ENCODE results near the gene SP100. TPM values are rescaled to one million over a fixed set of nuclear protein-coding genes. Genes with fewer than 3 reads are reported as not detected.

Gene SP100
- total and polyA plus RNA-seq, 2 of the 8 experiments (the other 6 are each of a cell fraction or from before 2014, with no cell fraction given) = 0.06 to 1.1 TPM

DNA sequence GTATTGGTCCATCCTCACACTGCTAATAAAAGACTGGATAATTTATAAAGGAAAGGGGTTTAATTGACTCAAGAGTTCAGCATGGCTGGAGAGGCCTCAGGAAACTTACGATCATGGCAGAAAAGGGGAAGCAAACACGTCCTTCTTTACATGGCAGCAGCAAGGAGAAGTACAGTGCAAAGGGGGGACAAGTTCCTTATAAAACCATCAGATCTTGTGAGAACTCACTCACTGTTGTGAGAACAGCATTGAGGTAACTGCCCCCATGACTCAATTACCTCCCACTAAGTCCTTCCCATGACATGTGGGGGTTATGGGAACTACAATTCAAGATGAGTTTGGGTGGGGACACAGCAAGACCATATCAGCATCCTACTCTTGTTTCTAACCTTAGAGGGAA, 37.0 kb downstream of the SP100 start (continued):
- TF ChIP-seq CHD7 (IDR thresholded peaks at IDR 0.05; ENCODE audit: insufficient replicate concordance, low read length) (no peak), SRF (IDR thresholded peaks at IDR 0.05; ENCODE audit: low read depth, low read length) (no peak), BACH1 (IDR thresholded peaks at IDR 0.05; ENCODE audit: low read length) (no peak), KDM1A (IDR thresholded peaks at IDR 0.05; ENCODE audit: borderline replicate concordance, low read length) (no peak), MAFK (IDR thresholded peaks at IDR 0.05; ENCODE audit: low read depth, low read length) (no peak), KDM5A (IDR thresholded peaks at IDR 0.05; ENCODE audit: low read length) (no peak), CTBP2 (IDR thresholded peaks at IDR 0.05; ENCODE audit: borderline replicate concordance, insufficient read depth, insufficient read length, low read length) (no peak), TBP (IDR thresholded peaks at IDR 0.05; ENCODE audit: low read depth, low read length) (no peak), TCF12 (IDR thresholded peaks at IDR 0.05; ENCODE audit: low read depth, low read length) (no peak), POLR2AphosphoS5 (IDR thresholded peaks at IDR 0.05; ENCODE audit: low read depth, low read length) (no peak), EP300 (IDR thresholded peaks at IDR 0.05; ENCODE audit: borderline replicate concordance in 1 of 2, low read depth in 2 of 2, low read length in 2 of 2) (no peak), CHD1 (IDR thresholded peaks at IDR 0.05; ENCODE audit: low read depth, low read length) (no peak)
